NCI-H2196 treated with DMSO at 0.1 percent for 48 hours (cell line): ENCODE results near the gene IRF2BP1.

Source experiments
- DNase-seq: peaks from one replicate; lab custom pipeline; 2025; ENCODE audit not compliant: unreplicated experiment; lab: John Stamatoyannopoulos, UW

IRF2BP1 gene

GRCh38 chr19:45863335-45863839, 22.6 kb downstream of the IRF2BP1 start:
- DNase-seq, result no peak

DNA sequence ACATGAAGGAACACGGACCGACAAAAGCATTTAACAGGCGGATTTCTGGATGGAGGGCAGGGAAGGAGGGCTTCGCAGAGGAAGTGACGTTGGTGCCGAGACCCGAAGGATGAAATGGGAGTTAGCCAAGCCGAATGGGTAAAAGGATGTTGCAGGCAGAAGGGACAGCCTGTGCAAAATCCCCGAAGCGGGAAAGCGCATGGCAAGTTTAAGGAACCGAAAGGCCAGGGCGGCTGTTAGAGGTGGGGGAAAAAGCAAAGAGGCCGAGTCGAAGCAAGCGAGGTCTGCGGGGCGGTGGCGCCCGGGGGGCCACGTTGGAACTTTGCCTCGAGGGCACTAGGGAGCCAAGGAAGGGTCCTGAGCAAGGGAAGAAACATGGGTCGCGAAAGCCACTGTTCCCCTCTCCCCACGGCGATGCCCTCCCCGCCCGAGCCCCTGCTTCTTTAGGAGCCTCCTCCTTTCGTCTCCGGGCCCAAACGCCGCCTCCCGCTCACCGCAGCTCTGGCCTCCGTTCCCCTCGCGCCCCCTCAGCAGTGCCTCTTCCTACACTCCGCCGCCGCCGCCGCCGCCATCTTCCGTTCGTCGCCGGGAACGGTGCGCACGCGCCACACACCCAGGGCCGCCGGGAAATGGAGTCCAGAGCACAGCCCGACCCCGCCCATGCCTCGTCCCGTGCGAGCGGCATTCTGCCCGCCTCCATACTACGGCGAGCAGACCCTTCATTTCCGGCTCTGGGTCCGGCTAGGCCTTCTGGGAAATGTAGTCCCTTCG, 23.2 kb downstream of the IRF2BP1 start, which contains the start of gene SYMPK:
Gene SYMPK, minus strand, starts transcription at position 584 of the 771 bp plus-strand sequence. CDS start 8,652 bp downstream, outside the sequence.
- peak; percentile 97 for DNase-seq

GRCh38 chr19:45862271-45862563, 23.7 kb downstream of the IRF2BP1 start:
- DNase-seq, result no peak

- no peak for DNase-seq
These were observed 25.3 kb downstream of the IRF2BP1 start for GRCh38 chr19:45860359-45861259.

- DNase-seq, result no peak
These were observed 31.7 kb downstream of the IRF2BP1 start for GRCh38 chr19:45854167-45854778.

DNA sequence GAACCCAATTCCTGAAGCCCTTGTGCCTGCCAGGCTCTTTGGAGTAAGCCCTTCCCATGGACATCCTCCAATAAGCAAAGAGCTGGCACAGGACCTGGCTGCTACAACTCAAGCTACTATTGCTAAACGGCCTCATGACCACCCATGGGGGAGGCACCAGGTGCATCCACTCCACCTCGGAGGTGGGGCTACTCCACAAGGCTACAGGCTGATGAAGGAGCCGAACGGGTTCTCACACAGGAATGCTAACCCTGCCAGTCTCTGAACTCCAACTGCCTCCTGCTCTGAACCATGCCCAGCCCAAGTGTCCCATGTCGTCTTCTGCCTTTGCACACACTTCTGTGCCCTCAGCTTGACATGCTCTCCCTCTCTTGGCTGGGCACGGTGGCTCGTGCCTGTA, 33.0 kb downstream of the IRF2BP1 start:
- DNase-seq, result peak; percentile 87

DNA sequence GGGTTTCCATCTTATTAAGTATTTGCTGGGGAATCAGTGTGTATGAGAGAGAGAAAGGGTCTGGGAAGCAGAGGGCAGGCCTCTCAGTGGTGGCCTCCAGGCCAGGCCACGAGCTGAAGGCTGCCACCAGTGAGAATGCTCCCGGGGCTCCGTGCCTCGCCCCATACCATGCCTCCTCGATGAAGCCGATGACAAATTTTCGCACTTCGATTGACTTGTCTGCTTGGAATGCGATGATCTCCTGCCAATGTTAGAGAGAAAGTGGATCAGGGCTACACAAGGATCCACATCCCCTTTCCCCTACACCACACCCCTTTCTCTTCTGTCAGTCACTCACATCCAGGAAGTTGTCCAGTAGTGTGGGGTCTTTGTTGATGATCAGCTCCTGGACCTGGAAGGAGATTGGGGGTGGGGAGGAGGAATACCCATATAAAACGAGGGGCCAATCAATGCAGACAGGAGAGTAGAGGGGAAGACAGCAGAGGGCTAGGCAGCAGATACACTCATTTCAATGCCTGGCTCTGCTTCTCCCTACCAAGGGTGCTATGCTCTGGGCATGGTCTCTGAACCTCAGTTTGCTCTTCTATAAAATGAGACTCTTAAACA, 33.7 kb downstream of the IRF2BP1 start:
- DNase-seq, result no peak

GRCh38 chr19:45848922-45849321, 37.0 kb downstream of the IRF2BP1 start:
- DNase-seq, result no peak

DNA sequence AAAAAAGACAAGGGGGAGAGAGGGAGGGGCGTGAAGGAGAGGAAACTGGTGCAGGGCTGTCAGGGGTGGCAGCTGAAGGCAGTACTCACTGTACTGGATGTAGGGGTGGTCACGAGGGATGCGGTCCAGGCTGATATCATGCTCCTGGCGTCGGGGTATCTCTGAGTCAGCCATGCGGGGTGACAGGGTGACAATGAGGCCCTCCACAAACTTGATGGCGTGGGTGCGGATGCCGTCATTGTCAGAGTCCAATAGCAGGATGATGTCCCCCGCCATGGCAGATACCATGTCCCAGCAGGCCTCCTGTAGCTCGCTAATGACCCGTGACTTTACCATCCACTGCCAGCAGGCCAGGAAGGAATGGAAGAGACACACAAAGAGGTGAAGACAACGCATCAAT, 38.3 kb downstream of the IRF2BP1 start:
- no peak for DNase-seq

- no peak for DNase-seq
These were observed 43.7 kb downstream of the IRF2BP1 start for GRCh38 chr19:45842198-45842597.

DNA sequence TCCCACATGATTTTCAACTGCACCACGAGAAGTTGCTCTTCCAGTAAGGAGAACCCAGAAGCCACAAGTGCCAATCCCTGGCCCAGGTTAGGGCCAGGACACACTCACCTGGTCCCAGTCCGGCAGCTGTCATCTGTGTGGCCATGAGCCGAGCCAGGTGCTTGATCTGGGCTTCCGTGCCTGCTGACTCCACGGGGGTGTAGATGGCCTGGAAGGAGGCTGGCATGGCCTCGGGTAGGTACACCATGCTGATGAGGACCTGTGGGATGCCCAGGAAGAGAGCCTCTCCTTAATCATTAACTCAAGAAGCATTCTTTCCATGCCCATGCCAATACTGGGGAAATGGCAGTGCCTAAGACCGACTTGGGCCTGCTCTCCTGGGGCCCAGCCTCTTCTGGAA, 51.0 kb downstream of the IRF2BP1 start:
- DNase-seq, result no peak
